GM10266 (cell line): ENCODE data around the gene NR3C2.
A peak's percentile ranks its signal among the peaks of the same experiment; 100 is the strongest.

Experiments used
- DNase-seq: peaks from one replicate; pipeline ENCODE4 v3.0.0; 2012; ENCODE audit errors: extremely low spot score
- CTCF ChIP-seq: IDR thresholded peaks from 2 replicates; pipeline ENCODE4 v1.5.1; 2012; ENCODE audit warnings: mild to moderate bottlenecking, low read depth; ENCODE audit not compliant: control insufficient read depth, insufficient read depth; ENCODE audit errors: missing control alignments

NR3C2 gene

GRCh38 chr4:148162991-148163390 lies 279.2 kb downstream of the NR3C2 start:
- TF ChIP-seq CTCF, result no peak
- no peak for DNase-seq

GRCh38 chr4:148162519-148162918 lies 279.7 kb downstream of the NR3C2 start:
- no peak for DNase-seq
- TF ChIP-seq CTCF, result no peak

- DNase-seq, result no peak
- no peak for TF ChIP-seq CTCF
These were observed 280.6 kb downstream of the NR3C2 start for GRCh38 chr4:148161601-148162000.

- no peak for DNase-seq
- no peak for TF ChIP-seq CTCF
These were observed 282.4 kb downstream of the NR3C2 start for GRCh38 chr4:148159793-148160192.

DNA sequence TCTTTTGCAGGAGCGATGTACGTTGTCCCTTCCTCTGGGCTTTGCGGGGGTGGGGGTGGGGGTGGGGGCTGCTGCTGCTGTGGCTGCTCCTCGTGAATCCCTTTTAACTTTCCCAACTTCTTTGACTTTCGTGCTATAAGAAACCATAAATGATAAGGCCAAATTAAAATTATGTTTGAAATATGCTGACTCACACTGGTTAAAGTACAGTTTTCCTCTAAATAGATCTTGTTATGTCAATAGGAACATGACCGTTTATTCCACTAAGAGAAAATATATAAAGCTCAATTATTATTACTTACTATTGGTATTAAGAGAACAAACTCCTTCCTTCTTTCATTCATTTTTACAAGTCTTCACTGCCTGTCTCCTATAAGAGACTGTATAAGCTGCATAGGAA lies 287.4 kb downstream of the NR3C2 start:
- DNase-seq, result no peak
- no peak for TF ChIP-seq CTCF

DNA sequence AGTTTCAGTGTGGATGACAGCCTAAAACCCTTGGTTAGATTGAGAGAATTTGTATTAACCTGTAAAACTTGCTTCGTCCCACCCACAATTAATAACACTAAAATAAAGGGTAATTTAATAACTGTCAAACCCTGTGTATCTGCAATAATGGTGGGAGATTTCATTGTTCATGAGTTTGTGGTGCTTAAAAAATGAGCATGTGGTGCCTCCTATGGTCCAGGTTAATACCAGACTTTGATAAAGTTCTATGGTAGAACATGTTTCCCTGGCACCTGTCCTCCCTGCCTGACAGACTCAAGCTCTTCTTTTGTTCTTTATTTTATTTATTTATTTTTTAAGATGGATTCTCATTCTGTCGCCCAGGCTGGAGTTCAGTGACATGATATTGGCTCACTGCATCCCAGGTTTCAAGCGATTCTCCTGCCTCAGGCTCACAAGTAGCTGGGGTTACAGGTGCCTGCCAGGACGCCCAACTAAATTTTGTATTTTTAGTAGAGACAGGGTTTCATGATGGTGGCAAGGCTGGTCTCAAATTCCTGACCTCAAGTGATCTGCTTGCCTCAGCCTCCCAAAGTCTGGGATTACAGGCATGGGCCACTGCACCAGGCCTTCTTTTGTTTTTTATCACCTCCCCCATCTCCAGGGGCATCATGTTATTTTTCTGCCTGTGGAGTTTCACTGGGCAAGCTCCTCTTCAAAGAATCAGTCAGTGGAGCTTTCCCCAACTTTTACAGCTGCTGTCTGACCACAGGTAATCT lies 289.2 kb downstream of the NR3C2 start:
- TF ChIP-seq CTCF, result peak; percentile 9
- no peak for DNase-seq

DNA sequence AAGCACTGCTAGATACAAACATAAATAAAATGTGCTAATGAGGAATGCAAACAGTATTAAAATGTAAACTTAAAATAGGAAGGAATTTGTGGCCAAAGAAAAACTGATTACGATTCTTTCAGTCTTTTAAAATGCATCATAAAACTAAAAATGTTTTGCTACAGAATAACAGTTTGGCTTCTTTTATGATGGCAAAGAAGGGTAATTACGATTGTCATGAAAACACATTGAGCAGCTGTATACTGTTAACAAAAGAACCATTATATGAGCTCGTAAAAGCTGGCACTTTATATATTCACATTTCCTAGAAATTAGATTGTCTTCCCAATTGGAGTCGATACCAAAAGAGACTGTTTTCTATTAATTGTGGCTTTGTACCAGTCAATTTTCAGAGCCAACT lies 290.4 kb downstream of the NR3C2 start:
- DNase-seq, result no peak

More for the DNA sequence above, 290.4 kb downstream of the NR3C2 start:
- no peak for TF ChIP-seq CTCF
